ENCODE data around the gene AIF1L. TPM values are rescaled to one million over a fixed set of nuclear protein-coding genes. Genes with fewer than 3 reads are reported as not detected.

Gene AIF1L
- polyA plus RNA-seq, 1 donor (not counting 4 experiments of a cell fraction or from before 2014, with no cell fraction given) = 1.5 TPM

GRCh38 chr9:131120620-131121228, 24.4 kb downstream of the AIF1L start:
- H3K9me3 ChIP-seq (ENCODE audit: control insufficient read depth, low read depth, low read length) = no peaks in the 10 kb centered on the region
- peaks cover 5% of the 10 kb centered on the region for H3K79me2 ChIP-seq (ENCODE audit: control insufficient read depth, insufficient read depth, low read length)
- no peak overlapping the region for H2AFZ ChIP-seq (ENCODE audit: control insufficient read depth, low read length)
- no peak overlapping the region for H3K27ac ChIP-seq (ENCODE audit: control insufficient read depth, insufficient read depth, low read length)
- no peaks in the 10 kb centered on the region for H4K20me1 ChIP-seq (ENCODE audit: control insufficient read depth, extremely low read depth, insufficient read depth, low read length)
- peaks cover 2% of the 10 kb centered on the region for H3K9me1 ChIP-seq (ENCODE audit: control insufficient read depth, extremely low read depth, insufficient read depth, low read length)
- no peaks in the 10 kb centered on the region for H3K27me3 ChIP-seq (ENCODE audit: control insufficient read depth, extremely low read depth, insufficient read depth, low read length)
- no peaks in the 10 kb centered on the region for H3K4me1 ChIP-seq (ENCODE audit: control insufficient read depth, extremely low read depth, insufficient read depth, low read length)
- H3K4me2 ChIP-seq (ENCODE audit: control insufficient read depth, extremely low read depth, insufficient read depth, low read depth, low read length) = no peak overlapping the region
- DNase-seq (ENCODE audit: low read depth, low spot score) = no peak
- no peak for TF ChIP-seq EZH2 (IDR thresholded peaks at IDR 0.05; ENCODE audit: low read length)
- TF ChIP-seq, protein P1, sequence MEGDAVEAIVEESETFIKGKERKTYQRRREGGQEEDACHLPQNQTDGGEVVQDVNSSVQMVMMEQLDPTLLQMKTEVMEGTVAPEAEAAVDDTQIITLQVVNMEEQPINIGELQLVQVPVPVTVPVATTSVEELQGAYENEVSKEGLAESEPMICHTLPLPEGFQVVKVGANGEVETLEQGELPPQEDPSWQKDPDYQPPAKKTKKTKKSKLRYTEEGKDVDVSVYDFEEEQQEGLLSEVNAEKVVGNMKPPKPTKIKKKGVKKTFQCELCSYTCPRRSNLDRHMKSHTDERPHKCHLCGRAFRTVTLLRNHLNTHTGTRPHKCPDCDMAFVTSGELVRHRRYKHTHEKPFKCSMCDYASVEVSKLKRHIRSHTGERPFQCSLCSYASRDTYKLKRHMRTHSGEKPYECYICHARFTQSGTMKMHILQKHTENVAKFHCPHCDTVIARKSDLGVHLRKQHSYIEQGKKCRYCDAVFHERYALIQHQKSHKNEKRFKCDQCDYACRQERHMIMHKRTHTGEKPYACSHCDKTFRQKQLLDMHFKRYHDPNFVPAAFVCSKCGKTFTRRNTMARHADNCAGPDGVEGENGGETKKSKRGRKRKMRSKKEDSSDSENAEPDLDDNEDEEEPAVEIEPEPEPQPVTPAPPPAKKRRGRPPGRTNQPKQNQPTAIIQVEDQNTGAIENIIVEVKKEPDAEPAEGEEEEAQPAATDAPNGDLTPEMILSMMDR (optimal IDR thresholded peaks at IDR 0.05 in 1 of 3, IDR thresholded peaks at IDR 0.05 in 1 of 3, conservative IDR thresholded peaks at IDR 0.05 in 1 of 3; ENCODE audit: extremely low read depth in 1 of 3, insufficient read depth in 2 of 3, low read length in 3 of 3) = no peak
- H3K9ac ChIP-seq (ENCODE audit: control insufficient read depth, extremely low read depth, insufficient read depth, low read length) = no peak overlapping the region
- no peak for FAIRE-seq
- H3K36me3 ChIP-seq (ENCODE audit: control insufficient read depth in 2 of 2, extremely low read depth in 1 of 2, insufficient read depth in 2 of 2, low read length in 2 of 2) = no peaks in the 10 kb centered on the region
- H3K4me3 ChIP-seq (ENCODE audit: control insufficient read depth in 2 of 3, extremely low read depth in 1 of 3, insufficient read depth in 2 of 3, low read depth in 1 of 3, low read length in 3 of 3) = no peak overlapping the region
- dilution Hi-C loops (cut with MboI; ENCODE audit: extremely low pct_ligation_motif_present, low sequenced_read_pairs) = no loop called here

- Histone ChIP-seq H3K9me3 (ENCODE audit: control insufficient read depth, low read depth, low read length) (no peaks in the 10 kb centered on the region), H3K4me1 (ENCODE audit: control insufficient read depth, extremely low read depth, insufficient read depth, low read length) (peaks cover 4% of the 10 kb centered on the region), H4K20me1 (ENCODE audit: control insufficient read depth, extremely low read depth, insufficient read depth, low read length) (no peaks in the 10 kb centered on the region), H3K36me3 (ENCODE audit: control insufficient read depth in 2 of 2, extremely low read depth in 1 of 2, insufficient read depth in 2 of 2, low read length in 2 of 2) (no peaks in the 10 kb centered on the region), H3K27me3 (ENCODE audit: control insufficient read depth, extremely low read depth, insufficient read depth, low read length) (no peaks in the 10 kb centered on the region), H3K4me3 (ENCODE audit: control insufficient read depth in 2 of 3, extremely low read depth in 1 of 3, insufficient read depth in 2 of 3, low read depth in 1 of 3, low read length in 3 of 3) (no peak overlapping the region), H2AFZ (ENCODE audit: control insufficient read depth, low read length) (no peak overlapping the region), H3K27ac (ENCODE audit: control insufficient read depth, insufficient read depth, low read length) (no peak overlapping the region), H3K4me2 (ENCODE audit: control insufficient read depth, extremely low read depth, insufficient read depth, low read depth, low read length) (no peak overlapping the region), H3K9me1 (ENCODE audit: control insufficient read depth, extremely low read depth, insufficient read depth, low read length) (peaks cover 2% of the 10 kb centered on the region), H3K9ac (ENCODE audit: control insufficient read depth, extremely low read depth, insufficient read depth, low read length) (no peak overlapping the region), H3K79me2 (ENCODE audit: control insufficient read depth, insufficient read depth, low read length) (peaks cover 11% of the 10 kb centered on the region)
- DNase-seq (ENCODE audit: low read depth, low spot score) (no peak), FAIRE-seq (no peak)
- TF ChIP-seq, protein P1 (optimal IDR thresholded peaks at IDR 0.05 in 1 of 3, IDR thresholded peaks at IDR 0.05 in 1 of 3, conservative IDR thresholded peaks at IDR 0.05 in 1 of 3; ENCODE audit: extremely low read depth in 1 of 3, insufficient read depth in 2 of 3, low read length in 3 of 3) = no peak
- no peak for TF ChIP-seq EZH2 (IDR thresholded peaks at IDR 0.05; ENCODE audit: low read length)
- dilution Hi-C loops (cut with MboI; ENCODE audit: extremely low pct_ligation_motif_present, low sequenced_read_pairs) = no loop called here
Observed at GRCh38 chr9:131121346-131121745, 25.0 kb downstream of the AIF1L start.
